GM18519 (cell line): ENCODE measurements around the gene C1orf198.

ENCODE experiments used
- ATAC-seq: cut with Tn5 transposase; IDR thresholded peaks from one replicate; pipeline ENCODE4 v1.9.1; 2021; ENCODE audit warnings: mild to moderate bottlenecking, moderate library complexity; ENCODE audit not compliant: unreplicated experiment, low FRiP score

Gene C1orf198

DNA sequence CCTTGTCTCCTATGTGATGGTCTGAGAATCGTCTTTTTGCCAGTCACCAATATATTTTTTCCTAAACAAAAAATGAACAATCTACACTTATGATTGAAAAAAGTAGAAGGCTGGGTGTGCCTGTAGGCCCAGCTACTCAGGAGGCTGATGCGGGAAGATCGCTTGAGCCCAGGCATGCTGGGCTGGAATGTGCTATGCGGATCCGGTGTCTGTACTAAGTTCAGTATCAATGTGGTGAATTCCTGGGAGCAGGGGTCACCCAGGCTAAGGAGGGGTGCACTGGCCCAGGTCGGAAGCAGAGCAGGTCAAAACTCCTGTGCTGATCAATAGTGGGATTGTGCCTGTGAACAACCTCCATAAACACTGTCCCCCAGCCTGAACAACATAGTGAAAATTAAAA lies 25.7 kb upstream of the C1orf198 start:
- no peak for ATAC-seq

DNA sequence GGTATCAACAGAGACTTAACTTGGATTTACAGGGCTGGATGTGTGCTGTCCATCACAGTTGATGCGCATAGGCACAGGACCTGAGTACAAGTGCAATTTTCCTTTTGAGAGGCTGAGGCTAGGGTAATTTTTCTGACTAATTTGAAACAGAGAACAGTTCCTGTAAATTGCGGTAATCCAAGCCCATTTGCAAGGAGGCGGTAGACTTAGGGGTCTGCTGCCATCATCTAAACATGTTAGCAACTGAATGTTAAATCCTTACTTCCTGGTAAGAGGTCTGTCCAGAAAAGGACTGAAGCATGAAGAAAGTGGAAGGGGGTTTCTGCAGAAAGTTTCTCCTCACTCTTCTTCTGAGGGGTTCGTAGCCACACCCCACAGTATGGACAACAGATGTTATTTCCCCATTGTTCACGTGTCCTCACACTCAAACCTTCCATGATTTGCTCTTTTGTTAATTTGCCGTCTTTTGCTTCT lies 23.7 kb upstream of the C1orf198 start:
- no peak for ATAC-seq

DNA sequence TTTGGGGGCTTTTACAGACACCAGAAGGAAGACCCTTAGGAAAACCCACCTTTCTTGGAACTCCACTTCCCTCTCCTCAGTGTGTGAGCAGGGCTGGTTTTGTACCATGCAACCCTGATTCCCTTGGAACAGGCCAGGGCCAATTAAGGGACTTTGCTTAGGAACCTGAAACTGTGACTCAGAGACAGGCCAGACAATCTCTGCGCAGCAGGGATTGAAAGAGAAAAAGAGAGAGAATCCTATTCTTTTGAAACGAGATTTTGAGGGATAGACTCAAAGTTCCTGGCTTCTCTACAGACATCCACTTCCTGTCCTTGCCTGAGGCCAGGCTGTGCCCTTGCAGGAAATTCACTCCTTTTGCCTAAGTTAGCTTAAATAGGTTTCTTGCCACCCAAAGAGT lies 23.1 kb upstream of the C1orf198 start:
- no peak for ATAC-seq

DNA sequence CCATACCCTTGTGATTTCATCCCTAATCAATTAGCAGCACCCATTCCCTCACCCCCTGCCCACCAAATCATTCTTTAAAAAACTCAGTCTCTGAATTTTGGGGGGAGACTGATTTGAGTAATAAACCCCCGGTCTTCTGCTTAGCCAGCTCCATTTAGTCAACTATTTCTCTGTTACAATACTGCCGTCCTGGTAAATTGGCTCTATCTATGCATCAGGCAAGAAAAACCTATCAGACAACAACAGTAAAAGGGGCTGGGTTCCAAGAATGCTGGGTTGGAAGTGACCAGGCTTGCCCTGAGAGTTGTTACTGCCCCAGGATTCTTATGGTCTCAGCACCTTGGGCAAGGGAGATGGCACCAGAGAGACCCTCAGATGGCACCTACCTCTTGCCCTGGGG lies 16.3 kb upstream of the C1orf198 start:
- no peak for ATAC-seq

DNA sequence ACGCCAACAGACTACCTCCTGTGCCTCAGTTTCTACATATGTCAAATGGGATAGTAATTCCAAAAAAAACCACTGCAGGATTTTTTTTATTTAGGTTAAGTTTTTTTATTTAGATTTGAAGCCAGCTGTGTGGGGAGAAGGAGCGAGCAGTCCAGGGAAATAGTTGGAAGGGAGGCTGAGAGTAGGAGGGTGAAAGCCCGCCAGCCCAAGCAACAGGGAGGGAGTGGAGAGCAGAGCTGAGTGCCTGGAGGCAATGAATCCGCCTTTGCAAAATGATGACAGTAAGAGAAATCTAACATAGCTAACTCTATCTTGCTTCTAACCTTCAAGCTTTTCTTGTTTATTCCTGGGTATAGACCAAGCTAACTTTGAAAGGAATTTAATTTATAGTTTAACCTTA lies 15.6 kb upstream of the C1orf198 start:
- no peak for ATAC-seq

DNA sequence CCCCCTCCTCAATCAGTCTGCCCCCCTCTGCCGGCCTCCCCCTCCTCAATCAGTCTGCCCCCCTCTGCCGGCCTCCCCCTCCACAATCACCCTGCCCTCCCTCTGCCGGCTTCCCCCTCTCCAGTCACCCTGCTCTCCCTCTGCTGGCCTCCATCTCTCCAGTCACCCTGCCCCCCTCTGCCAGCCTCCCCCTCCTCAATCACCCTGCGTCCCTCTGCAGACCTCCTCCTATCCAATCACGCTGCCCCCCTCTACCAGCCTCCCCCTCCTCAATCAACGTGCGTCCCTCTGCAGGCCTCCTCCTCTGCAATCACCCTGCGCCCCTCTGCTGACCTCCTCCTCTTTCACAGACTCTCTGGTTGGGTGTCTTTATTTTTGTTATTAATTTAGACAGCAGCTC lies 11.5 kb upstream of the C1orf198 start:
- no peak for ATAC-seq

DNA sequence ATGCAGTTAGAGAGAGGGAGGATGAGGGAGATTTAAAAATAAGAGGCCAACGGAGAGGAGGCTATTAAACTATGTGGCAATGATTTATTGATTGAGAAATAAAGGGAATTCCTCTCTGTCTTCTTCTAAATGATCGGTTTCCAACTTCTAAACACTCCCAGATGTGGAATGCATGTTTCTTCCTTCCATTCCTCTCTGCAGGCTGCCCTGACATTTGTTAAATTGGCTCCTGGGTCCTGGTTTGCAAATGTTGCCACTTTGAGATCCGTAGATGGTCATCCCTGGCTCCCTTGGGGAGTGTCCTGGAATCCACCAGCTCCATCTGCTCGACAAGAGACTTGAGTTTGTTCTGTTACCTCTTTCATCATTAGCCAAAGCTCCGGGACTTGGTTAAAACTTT lies 10.3 kb upstream of the C1orf198 start:
- ATAC-seq, result no peak

DNA sequence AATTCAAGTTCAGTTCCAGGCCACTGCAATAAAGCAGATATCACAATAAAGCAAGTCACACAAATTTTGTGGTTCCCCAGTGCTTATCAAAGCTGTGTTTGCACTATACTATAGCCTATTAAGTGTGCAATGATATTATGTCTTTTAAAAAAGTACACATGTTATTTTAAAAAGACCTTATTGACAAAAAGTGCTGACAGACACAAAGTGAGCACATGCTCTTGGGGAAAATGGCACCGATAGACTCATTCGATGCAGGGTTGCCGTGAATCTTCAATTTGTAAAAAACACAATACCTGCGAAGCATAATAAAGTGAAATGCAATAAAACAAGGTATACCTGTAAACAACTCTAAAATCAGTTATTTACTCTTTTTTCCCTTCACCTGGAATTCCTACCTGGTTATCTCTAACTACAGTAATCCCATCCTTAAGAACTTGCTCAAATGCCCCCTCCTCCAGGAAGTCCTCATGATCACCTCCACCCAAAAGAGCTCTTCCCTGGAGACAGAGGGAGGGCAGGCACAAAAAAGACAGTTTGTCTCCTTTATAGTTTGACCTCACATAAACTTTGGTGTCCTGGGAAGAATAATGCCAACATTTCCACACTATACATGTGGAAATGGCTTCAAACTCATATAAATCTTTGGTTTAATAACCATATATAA lies 9.7 kb upstream of the C1orf198 start:
- no peak for ATAC-seq

DNA sequence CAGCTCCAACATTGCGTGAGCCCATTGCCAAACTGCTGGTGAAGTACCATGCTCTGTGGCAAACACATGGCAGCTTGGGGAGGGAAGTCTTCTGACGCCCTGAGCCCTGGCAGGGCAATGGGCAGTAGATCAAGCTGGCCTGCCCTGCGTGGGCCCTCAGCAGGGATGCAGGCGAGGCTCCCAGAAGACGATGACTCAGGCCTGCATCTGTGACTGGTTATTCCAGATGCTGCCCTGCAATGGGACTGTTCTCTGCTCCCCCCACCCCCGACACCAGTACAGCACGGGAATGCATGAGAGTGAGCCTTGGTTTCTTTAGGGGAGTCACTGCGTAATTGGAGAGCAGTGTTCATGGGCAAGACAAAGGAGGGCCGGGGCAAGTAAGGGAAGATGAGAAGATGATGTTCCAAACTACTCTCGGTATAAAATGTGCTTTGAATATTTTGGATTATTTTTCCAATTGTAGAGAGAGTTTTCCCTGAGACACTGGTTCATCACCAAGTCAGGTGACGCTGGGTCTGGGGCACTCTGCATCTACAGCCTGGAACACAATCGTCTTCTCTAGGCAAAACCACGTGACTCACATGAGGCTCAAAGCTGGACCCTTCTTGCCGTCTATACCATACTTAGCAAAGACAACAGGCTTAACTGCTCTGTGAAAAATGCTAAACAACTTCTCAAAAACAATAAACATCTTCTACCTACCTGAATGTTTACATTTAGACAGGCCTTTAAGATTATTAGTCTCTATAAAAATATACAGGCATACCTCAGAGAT lies 9.0 kb upstream of the C1orf198 start:
- no peak for ATAC-seq

DNA sequence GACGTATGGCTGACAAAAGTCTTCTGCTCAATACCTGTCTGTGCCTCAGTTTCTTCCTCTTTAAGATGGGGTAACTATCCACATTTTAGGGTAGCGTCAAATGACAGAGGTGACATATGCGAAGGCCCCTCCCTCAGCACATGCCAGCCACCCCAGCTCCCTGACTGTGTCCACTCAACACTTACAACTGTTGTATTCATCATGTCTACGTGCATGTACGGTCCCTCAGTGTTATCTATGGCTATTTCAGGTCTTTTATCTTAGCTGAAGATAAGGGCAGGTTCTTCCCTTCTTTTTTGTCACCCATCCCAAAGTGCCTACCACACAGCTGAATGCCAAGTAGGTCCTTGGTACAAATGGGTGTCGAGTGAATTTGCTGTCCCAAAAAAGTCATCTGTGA lies 8.3 kb upstream of the C1orf198 start:
- ATAC-seq, result no peak

DNA sequence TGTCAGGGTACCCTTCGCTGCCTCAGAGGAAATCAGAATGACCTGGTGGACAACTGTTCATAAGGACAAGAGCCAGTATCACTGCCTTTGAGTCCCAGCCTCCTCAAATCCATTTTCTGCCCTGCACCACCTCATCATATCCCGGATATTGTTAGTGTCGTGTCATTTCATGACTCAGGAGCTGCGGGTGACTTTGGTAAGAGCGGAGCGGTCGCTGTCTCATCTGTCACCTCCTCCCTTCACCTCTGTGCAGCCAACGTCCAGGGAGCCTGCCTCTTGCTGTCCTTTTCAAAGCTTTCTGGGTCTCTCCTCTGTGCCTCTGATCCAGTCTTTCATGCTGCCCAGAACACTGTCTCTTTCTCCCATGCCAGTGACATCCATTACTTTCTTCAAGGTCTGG lies 7.0 kb upstream of the C1orf198 start:
- no peak for ATAC-seq

DNA sequence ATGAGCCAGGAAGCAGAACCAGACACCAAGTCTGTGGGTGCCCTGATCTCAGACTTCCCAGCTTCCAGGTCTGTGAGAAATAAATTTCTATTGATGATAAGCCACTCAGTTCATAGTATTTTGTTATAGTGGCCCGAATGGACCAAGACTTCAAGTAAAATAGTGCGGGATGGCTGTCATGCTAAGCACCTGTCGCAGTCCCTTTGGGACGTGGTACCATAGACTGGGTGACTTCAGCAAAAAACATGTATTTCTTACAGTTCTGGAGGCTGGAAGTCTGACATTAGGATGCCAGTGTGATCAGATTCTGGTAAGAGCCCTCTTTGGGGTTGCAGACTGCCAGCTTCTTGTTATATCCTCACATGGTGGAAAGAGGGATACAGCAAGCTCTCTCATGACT lies 2.6 kb upstream of the C1orf198 start:
- ATAC-seq, result no peak

DNA sequence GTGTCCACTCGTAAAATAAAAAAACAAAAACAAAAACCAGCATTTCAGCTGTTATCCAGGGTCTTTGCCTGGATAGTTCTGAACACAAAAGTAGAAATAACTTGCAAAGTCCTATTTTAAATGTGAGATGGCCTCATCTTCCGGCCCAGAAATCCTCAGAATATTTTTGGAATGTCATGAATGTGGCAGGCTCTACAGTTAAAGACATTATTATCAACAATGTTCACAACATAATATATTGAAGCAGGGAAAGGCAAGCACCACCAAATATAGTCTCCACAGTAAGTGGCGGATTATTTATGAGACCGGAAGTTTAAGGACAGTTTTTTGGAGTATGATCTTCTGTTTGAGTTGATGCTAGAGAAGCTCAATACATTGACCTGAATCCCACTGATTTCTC lies 1.2 kb upstream of the C1orf198 start:
- no peak for ATAC-seq

DNA sequence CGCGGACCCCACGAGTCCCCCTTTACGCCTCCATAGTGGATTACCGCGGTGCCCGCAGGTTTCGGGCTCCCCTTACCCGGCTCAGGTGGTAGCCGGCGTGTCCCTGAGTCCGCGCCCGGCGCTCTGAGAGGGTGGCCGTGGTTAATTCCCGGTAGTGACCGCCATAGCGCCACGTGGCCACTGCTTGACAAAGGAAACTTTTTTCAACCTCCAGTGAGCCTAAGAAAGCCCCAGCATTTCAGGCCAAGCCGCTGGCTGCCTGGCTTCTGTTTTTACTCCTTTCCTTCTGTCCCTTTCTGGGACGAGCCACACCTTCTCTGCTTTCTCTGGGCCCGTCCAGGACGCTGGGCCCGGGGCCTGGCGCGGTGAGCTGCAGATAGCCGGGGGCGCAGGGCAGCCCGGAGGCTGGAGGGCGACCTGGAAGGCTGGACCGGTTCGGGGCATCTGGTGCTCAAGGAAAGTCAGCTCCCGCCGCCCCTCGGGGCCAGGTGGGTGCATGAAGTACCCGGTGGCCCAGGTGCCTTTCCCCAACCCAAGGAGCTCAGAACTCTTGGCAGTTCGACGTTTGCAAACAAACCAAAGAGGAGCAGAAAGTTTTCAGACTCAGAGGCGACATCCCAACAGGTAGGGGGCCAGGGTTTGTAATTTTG lies 540 bp upstream of the C1orf198 start:
- peak; percentile 22 for ATAC-seq

DNA sequence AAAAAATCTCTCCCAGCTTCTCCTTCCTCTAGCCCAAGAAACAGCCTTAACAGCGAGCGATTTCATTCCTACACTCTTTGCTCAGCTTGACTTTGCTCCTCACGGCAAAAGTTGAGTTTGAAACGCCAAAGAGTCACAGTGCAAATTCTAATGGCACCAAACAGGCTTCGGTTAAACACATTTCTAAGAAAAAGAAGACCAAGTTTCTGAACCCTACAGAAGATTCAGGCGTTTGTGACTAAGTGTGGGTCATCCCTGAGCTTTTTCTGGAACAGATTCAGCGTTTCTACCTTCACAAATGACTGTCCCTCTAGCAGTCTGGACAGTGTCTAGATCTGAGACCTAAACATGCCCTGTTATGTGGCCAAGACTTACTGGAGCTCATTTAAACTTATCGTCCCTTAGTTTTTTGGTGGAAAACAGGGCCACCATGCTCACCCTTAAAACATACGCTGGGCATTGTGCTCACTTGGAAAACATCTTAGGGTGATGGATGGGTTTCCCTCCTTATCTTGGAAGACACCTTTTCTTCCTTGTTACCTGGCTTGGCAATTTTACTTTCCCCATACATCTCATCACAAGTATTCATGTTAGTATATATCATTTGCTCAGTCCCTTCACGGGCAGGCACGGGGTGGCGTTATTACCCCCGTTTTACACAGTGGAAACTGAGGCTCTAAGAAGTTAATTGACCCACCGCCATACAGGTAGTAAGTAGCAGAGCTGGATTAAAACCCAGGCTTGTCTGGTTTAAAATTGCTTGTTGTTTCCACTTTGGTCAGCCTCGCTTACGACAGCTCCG lies 1.0 kb downstream of the C1orf198 start:
- ATAC-seq, result no peak

DNA sequence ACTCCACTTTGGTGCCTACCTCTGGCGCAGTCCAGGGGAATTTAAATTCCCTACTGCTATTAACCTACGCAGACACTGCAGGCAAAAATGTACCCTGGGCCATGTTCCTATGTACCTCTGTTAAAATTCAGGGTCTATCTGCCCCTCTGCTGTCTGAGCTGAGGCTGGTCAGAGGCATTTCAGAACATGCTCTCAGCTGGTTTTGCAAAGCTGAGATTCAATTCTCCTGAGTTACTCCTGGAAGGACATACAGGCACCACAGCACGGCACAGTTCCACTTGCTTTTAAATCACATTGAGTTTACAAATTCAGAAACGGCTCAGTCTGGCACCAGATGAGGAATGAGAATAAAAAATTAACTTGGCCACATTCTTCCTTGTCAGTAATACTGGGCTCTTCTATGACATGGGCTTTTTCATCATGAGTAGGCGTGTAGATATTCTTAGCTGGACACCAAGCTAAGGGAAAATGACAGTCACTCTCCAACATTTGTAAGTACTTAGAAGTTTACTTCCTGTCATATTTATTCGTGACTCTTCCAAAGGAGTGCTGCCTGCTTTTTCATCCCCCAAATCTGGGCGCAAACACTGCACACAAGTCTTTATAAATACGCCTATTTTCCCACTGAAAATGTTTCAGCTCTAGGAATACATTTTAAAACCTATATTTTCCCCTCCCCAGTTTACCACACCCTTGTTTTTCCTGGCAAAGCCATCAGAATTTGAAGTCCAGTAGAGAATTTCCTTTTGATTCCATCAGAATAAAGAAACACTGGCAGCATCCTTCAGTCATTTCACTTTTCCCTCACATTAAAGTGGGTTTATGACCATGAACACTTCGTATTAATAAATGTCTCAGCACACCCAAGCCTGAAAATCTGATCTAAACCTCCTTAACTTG lies 1.9 kb downstream of the C1orf198 start:
- no peak for ATAC-seq

DNA sequence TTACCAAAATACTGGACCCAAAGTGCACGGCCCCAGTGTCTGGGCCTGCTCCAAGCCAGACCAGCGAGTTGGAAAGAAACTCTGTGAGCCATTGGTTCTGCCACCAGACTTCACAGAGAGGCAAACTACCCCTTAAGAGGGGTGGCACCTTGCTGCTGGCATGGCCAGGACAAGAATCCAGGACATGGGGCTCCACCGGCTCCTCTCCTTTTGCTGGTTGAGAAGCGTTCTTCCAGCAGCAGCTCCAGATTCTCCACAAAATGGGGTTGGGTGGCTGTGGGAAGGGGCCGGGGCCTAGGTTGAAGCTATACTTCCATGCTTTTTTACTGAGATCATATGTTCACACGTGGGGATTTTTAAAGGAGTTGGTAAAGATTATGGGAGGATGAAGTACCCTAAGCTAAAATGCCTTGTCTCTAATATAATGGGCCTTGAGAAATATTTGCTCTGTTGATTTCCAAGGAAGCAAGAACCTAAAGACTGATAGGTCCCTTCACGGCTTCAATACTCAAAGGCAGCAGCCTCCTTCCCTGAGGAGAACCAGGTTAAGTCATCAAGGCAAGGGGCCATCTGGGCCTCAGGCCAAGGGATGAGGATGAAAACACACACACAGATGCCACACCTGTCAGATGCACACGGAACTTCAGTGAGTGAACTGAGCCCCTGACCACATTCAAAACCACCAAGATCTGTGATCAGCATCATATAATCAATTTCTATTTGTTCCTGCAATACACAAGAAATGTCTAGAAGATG lies 3.1 kb downstream of the C1orf198 start:
- ATAC-seq, result no peak

DNA sequence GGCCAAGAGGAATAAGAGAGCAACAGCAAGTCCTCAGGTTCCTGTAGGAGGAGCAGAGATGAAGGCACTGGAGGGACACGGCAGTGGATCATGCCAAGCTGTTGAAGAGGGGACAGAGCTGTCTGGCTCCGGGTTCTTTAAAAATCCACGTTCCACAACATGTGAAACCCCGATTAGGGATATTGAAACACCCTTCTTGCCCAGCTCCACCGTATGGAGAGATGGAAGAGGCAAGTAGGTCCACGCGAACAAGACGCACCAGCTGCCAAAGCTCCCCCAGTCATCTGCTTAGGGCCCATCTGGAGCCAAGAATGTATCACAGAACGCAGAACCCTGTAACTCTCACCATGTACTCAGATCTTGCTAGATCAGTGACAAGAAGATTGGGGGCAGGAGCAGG lies 3.9 kb downstream of the C1orf198 start:
- no peak for ATAC-seq

DNA sequence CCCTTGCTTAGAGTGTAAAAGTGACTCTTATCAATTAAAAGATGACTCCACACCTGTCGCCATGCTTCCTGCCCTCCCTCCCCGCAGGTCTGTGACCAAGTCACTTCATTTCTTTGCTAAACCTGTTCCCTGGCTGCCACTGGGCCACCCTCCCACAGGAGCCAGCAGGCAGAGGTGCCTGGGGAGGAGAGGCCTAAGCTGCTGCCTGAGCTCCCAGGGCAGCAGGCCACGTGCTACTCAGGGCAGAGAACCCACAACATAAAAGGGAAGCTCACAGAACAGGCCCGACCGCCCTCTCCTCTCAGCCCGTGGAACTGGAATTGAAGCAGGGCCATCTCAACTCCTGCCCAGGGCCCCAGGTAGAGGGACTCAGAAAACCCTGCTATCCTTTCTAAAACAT lies 4.9 kb downstream of the C1orf198 start:
- no peak for ATAC-seq
